H9 (cell line): Measurements from ENCODE around the gene CALHM6. TPM values are rescaled to one million over a fixed set of nuclear protein-coding genes. Genes with fewer than 3 reads are reported as not detected.

Experiments used
- DNase-seq: peaks from one replicate; pipeline ENCODE4 v3.0.0-alpha.2; 2017
- H2AFZ ChIP-seq: one replicate; pipeline ENCODE4 v1.6.1; 2013; ENCODE audit warnings: mild to moderate bottlenecking, low read length, control low read depth, moderate library complexity
- H2AK5ac ChIP-seq: 2 replicates; pipeline ENCODE4 v1.6.1; 2013; ENCODE audit warnings: low read length, control low read depth, mixed read lengths; ENCODE audit not compliant: insufficient read length
- H2BK120ac ChIP-seq: one replicate; pipeline ENCODE4 v1.6.1; 2013; ENCODE audit warnings: low read depth, mild to moderate bottlenecking, low read length, control low read depth, inconsistent platforms; ENCODE audit not compliant: poor library complexity, severe bottlenecking
- H2BK12ac ChIP-seq: 2 replicates; pipeline ENCODE4 v1.6.1; 2013; ENCODE audit warnings: low read length, control low read depth, mixed read lengths, low read depth; ENCODE audit not compliant: insufficient read length
- H2BK15ac ChIP-seq: 2 replicates; pipeline ENCODE4 v1.6.1; 2013; ENCODE audit warnings: low read depth, low read length, control low read depth
- H2BK20ac ChIP-seq: one replicate; pipeline ENCODE4 v1.6.1; 2013; ENCODE audit warnings: low read depth, mild to moderate bottlenecking, low read length, control low read depth, inconsistent platforms; ENCODE audit not compliant: poor library complexity, severe bottlenecking
- H2BK5ac ChIP-seq: 2 replicates; pipeline ENCODE4 v1.6.1; 2013; ENCODE audit warnings: low read length, control low read depth, mixed read lengths; ENCODE audit not compliant: insufficient read length
- H3K14ac ChIP-seq: 2 replicates; pipeline ENCODE4 v1.6.1; 2013; ENCODE audit warnings: low read length, control low read depth; ENCODE audit not compliant: insufficient read depth
- H3K18ac ChIP-seq: 2 replicates; pipeline ENCODE4 v1.6.1; 2013; ENCODE audit warnings: low read depth, mild to moderate bottlenecking, mixed read lengths, low read length, control low read depth; ENCODE audit not compliant: insufficient read length
- H3K23ac ChIP-seq: 2 replicates; pipeline ENCODE4 v1.6.1; 2013; ENCODE audit warnings: low read length, control low read depth, mixed read lengths, low read depth; ENCODE audit not compliant: insufficient read length
- H3K23me2 ChIP-seq: 2 replicates; pipeline ENCODE4 v1.6.1; 2013; ENCODE audit warnings: low read depth, mild to moderate bottlenecking, mixed read lengths, low read length, control low read depth; ENCODE audit not compliant: insufficient read length, poor library complexity, severe bottlenecking
- H3K27ac ChIP-seq: 2 replicates; pipeline ENCODE4 v1.5.1; 2013; ENCODE audit warnings: low read length, control low read depth, mixed read lengths, low read depth; ENCODE audit not compliant: insufficient read length
- H3K27me3 ChIP-seq: 2 replicates; pipeline ENCODE4 v1.6.1; 2013; ENCODE audit warnings: low read length, control low read depth, inconsistent platforms; ENCODE audit not compliant: insufficient read depth
- H3K4ac ChIP-seq: 2 replicates; pipeline ENCODE4 v1.6.1; 2013; ENCODE audit warnings: low read depth, mild to moderate bottlenecking, control low read depth, inconsistent platforms, low read length, moderate library complexity
- H3K4me1 ChIP-seq: 2 replicates; pipeline ENCODE4 v1.6.1; 2013; ENCODE audit warnings: low read length, control low read depth, inconsistent platforms; ENCODE audit not compliant: insufficient read depth
- H3K4me2 ChIP-seq: 2 replicates; pipeline ENCODE4 v1.6.1; 2013; ENCODE audit warnings: low read length, control low read depth, mixed read lengths; ENCODE audit not compliant: insufficient read length, insufficient read depth
- H3K56ac ChIP-seq: 2 replicates; pipeline ENCODE4 v1.6.1; 2013; ENCODE audit warnings: low read depth, mild to moderate bottlenecking, mixed read lengths, low read length, control low read depth; ENCODE audit not compliant: insufficient read length
- H3K79me1 ChIP-seq: 2 replicates; pipeline ENCODE4 v1.6.1; 2013; ENCODE audit warnings: low read depth, mild to moderate bottlenecking, moderate library complexity, low read length, control low read depth, inconsistent platforms; ENCODE audit not compliant: insufficient read depth, poor library complexity, severe bottlenecking
- H3K79me2 ChIP-seq: 2 replicates; pipeline ENCODE4 v1.6.1; 2013; ENCODE audit warnings: low read length, control low read depth, inconsistent platforms; ENCODE audit not compliant: insufficient read depth
- H3K9ac ChIP-seq: 2 replicates; pipeline ENCODE4 v1.6.1; 2013; ENCODE audit warnings: low read length, control low read depth, mixed read lengths; ENCODE audit not compliant: insufficient read length; ENCODE audit errors: extremely low read depth
- H3K9me3 ChIP-seq: one replicate; pipeline ENCODE4 v1.6.1; 2013; ENCODE audit warnings: low read depth, low read length, inconsistent platforms; ENCODE audit not compliant: control insufficient read depth
- H3T11ph ChIP-seq: one replicate; pipeline ENCODE4 v1.6.1; 2013; ENCODE audit warnings: mild to moderate bottlenecking, low read length, control low read depth, inconsistent platforms
- H4K20me1 ChIP-seq: one replicate; pipeline ENCODE4 v1.6.1; 2013; ENCODE audit not compliant: control insufficient read depth, insufficient read length, insufficient read depth
- H4K5ac ChIP-seq: 2 replicates; pipeline ENCODE4 v1.6.1; 2013; ENCODE audit warnings: low read depth, mild to moderate bottlenecking, mixed read lengths, low read length, control low read depth; ENCODE audit not compliant: insufficient read length
- H4K8ac ChIP-seq: replicated peaks from 2 replicates; pipeline ENCODE4 v1.6.1; 2013; ENCODE audit warnings: low read length, control low read depth, mixed read lengths, low read depth; ENCODE audit not compliant: insufficient read length
- H4K91ac ChIP-seq: 2 replicates; pipeline ENCODE4 v1.6.1; 2013; ENCODE audit warnings: low read depth, mild to moderate bottlenecking, moderate library complexity, mixed read lengths, low read length, control low read depth; ENCODE audit not compliant: insufficient read length
- H3K27ac Mint-ChIP-seq, 3 experiments: 2 replicates in 2 of 3; 3 replicates in 1 of 3; pipeline ENCODE4 v1.8.0; 2020 to 2021; ENCODE audit warnings: mixed read lengths in 3 of 3, mild to moderate bottlenecking in 1 of 3, moderate library complexity in 1 of 3
- H3K27me3 Mint-ChIP-seq: 2 replicates; pipeline ENCODE4 v1.8.0; 2021; ENCODE audit warnings: low read depth, mild to moderate bottlenecking, moderate library complexity, mixed read lengths
- H3K36me3 Mint-ChIP-seq, 3 experiments: 2 replicates in 2 of 3; 3 replicates in 1 of 3; pipeline ENCODE4 v1.8.0; 2020 to 2021; ENCODE audit warnings: low read depth in 3 of 3, mixed read lengths in 3 of 3; ENCODE audit not compliant: insufficient read depth in 1 of 3
- H3K4me1 Mint-ChIP-seq, 2 experiments: 2 replicates each; pipeline ENCODE4 v1.8.0; 2020; ENCODE audit warnings: mixed read lengths in 2 of 2
- H3K4me3 Mint-ChIP-seq, 2 experiments: 2 replicates in 1 of 2; 3 replicates in 1 of 2; pipeline ENCODE4 v1.8.0; 2020 to 2021; ENCODE audit warnings: mild to moderate bottlenecking in 2 of 2, mixed read lengths in 2 of 2, moderate library complexity in 1 of 2
- H3K9me3 Mint-ChIP-seq, 2 experiments: 2 replicates in 1 of 2; 3 replicates in 1 of 2; pipeline ENCODE4 v1.8.0; 2020; ENCODE audit warnings: mild to moderate bottlenecking in 2 of 2, mixed read lengths in 2 of 2, moderate library complexity in 1 of 2
- total RNA-seq: library from RNA; stranded (reverse); gene quantifications from 2 replicates; pipeline ENCODE4 v1.2.1, GENCODE V29; 2021
- TF ChIP-seq, protein P1 (sequence below): fragments of 200-600 bp; sonication (generic); conservative IDR thresholded peaks from 3 replicates; pipeline ENCODE4 v1.8.0; 2021; ENCODE audit warnings: antibody characterized with exemption, mild to moderate bottlenecking

The CALHM6 gene
- total RNA-seq, 1 experiment from 2014 or later, result 0.44 TPM

DNA sequence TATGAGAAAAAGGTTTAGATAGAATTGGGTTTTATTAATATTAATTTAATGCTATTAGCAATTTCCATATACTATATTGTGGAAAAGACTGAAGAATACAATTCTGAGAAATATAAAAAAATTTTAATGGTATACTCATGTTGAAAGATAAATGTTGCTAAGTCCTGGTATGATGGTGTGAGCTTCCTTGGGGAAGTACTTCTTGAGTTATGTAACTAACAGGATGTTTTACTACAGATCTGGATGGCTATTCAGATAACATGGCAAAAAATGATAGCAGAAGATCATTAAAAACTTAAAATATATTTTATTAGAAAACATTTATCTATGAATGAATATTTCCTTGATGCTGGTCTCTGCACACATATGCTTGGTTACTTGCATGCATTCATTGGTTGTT is 23.5 kb upstream of the CALHM6 start:
- Mint-ChIP-seq H3K4me3 (no peak overlapping the region), H3K27ac (no peak overlapping the region), H3K27me3 (no peaks in the 10 kb centered on the region), H3K36me3 (peaks cover 8 to 13% (median 10%) of the 10 kb centered on the region in 3 experiments; a peak in 5 of 7 replicates), H3K4me1 (peaks cover 24 to 30% of the 10 kb centered on the region in 2 experiments), H3K9me3 (no peaks in the 10 kb centered on the region)
- H3K4me1 ChIP-seq, result peaks cover 3% of the 10 kb centered on the region; the same call in 1 of the 2 replicates
- no peak overlapping the region for H3K4ac ChIP-seq
- no peak overlapping the region for H3K56ac ChIP-seq
- no peak for DNase-seq
- H3K23ac ChIP-seq, result no peak overlapping the region
- no peak overlapping the region for H2BK15ac ChIP-seq
- no peaks in the 10 kb centered on the region for H3K79me1 ChIP-seq
- TF ChIP-seq, protein P1, sequence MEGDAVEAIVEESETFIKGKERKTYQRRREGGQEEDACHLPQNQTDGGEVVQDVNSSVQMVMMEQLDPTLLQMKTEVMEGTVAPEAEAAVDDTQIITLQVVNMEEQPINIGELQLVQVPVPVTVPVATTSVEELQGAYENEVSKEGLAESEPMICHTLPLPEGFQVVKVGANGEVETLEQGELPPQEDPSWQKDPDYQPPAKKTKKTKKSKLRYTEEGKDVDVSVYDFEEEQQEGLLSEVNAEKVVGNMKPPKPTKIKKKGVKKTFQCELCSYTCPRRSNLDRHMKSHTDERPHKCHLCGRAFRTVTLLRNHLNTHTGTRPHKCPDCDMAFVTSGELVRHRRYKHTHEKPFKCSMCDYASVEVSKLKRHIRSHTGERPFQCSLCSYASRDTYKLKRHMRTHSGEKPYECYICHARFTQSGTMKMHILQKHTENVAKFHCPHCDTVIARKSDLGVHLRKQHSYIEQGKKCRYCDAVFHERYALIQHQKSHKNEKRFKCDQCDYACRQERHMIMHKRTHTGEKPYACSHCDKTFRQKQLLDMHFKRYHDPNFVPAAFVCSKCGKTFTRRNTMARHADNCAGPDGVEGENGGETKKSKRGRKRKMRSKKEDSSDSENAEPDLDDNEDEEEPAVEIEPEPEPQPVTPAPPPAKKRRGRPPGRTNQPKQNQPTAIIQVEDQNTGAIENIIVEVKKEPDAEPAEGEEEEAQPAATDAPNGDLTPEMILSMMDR, result no peak
- no peak overlapping the region for H3K14ac ChIP-seq
- no peak overlapping the region for H2AK5ac ChIP-seq
- no peak overlapping the region for H3K4me2 ChIP-seq
- H3K9ac ChIP-seq, result no peak overlapping the region
- H2AFZ ChIP-seq, result no peak overlapping the region
- H2BK20ac ChIP-seq, result no peak overlapping the region
- no peak overlapping the region for H2BK120ac ChIP-seq
- H4K5ac ChIP-seq, result no peak overlapping the region
- no peak overlapping the region for H3K18ac ChIP-seq
- H2BK12ac ChIP-seq, result no peak overlapping the region
- H4K91ac ChIP-seq, result no peak overlapping the region
- no peaks in the 10 kb centered on the region for H3K9me3 ChIP-seq
- H3T11ph ChIP-seq, result no peak overlapping the region
- H3K27ac ChIP-seq, result no peak overlapping the region
- no peaks in the 10 kb centered on the region for H3K23me2 ChIP-seq
- H2BK5ac ChIP-seq, result no peak overlapping the region
- no peaks in the 10 kb centered on the region for H3K79me2 ChIP-seq
- no peaks in the 10 kb centered on the region for H4K20me1 ChIP-seq
- H3K27me3 ChIP-seq, result no peaks in the 10 kb centered on the region
- no peak overlapping the region for H4K8ac ChIP-seq
